ENCODE data around the gene CCR1.
"Not testable (repeated sequence)": the region's sequence is repeated elsewhere in the genome, so short reads cannot be mapped to it uniquely, and the experiment has no call there.

Gene CCR1

GRCh38 chr3:46168583-46169345 is 39.3 kb downstream of the CCR1 start:
- no peak for TF ChIP-seq POLR2A (IDR thresholded peaks at IDR 0.05; ENCODE audit: low read depth, low read length)
- DNase-seq (ENCODE audit: insufficient read length, low spot score) (no peak), FAIRE-seq (no peak)

- TF ChIP-seq POLR2A (IDR thresholded peaks at IDR 0.05; ENCODE audit: low read depth, low read length): no peak
- no peak for FAIRE-seq
- no peak for DNase-seq (ENCODE audit: insufficient read length, low spot score)
These were observed 44.5 kb downstream of the CCR1 start for GRCh38 chr3:46163556-46164041.

GRCh38 chr3:46162975-46163555 is 45.0 kb downstream of the CCR1 start:
- FAIRE-seq: peak; percentile 58
- TF ChIP-seq POLR2A (IDR thresholded peaks at IDR 0.05; ENCODE audit: low read depth, low read length): no peak
- DNase-seq (ENCODE audit: insufficient read length, low spot score): no peak

- not testable (repeated sequence) for FAIRE-seq; DNase-seq (ENCODE audit: insufficient read length, low spot score)
These were observed 50.4 kb downstream of the CCR1 start for GRCh38 chr3:46157685-46158084.

- TF ChIP-seq POLR2A (IDR thresholded peaks at IDR 0.05; ENCODE audit: low read depth, low read length): no peak
- FAIRE-seq (no peak), DNase-seq (ENCODE audit: insufficient read length, low spot score) (no peak)
These were observed 53.8 kb downstream of the CCR1 start for GRCh38 chr3:46154311-46154710.
